ENCODE data around the gene MSI2. TPM values are rescaled to one million over a fixed set of nuclear protein-coding genes. Genes with fewer than 3 reads are reported as not detected.

Gene MSI2
- total RNA-seq, 1 donor from 2014 or later: 33.8 TPM

DNA sequence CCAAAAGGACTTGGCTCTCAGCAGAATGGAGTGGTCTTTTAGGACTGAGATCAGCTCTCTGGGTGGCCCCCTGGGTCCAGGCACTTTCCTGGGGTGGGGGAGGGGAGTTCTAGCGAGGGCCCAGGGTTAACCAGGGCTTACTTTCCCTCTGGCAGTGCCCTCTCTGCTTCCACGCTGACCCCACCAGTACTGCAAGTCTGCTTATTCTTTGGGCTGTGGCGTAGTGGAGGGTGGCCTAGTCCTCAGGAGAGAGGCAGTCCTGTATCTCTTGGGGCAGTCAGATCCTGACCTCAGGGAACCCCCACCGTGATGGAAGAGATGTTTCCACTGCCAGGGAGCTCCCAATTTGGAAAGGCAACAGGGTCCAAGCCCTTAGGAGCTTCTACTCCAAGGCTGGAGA, 409.4 kb downstream of the MSI2 start:
- DNase-seq (ENCODE audit: low read depth): no peak
- TF ChIP-seq, protein P1, sequence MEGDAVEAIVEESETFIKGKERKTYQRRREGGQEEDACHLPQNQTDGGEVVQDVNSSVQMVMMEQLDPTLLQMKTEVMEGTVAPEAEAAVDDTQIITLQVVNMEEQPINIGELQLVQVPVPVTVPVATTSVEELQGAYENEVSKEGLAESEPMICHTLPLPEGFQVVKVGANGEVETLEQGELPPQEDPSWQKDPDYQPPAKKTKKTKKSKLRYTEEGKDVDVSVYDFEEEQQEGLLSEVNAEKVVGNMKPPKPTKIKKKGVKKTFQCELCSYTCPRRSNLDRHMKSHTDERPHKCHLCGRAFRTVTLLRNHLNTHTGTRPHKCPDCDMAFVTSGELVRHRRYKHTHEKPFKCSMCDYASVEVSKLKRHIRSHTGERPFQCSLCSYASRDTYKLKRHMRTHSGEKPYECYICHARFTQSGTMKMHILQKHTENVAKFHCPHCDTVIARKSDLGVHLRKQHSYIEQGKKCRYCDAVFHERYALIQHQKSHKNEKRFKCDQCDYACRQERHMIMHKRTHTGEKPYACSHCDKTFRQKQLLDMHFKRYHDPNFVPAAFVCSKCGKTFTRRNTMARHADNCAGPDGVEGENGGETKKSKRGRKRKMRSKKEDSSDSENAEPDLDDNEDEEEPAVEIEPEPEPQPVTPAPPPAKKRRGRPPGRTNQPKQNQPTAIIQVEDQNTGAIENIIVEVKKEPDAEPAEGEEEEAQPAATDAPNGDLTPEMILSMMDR (IDR thresholded peaks at IDR 0.05; ENCODE audit: insufficient read depth, low read length, poor library complexity, severe bottlenecking): no peak
- Histone ChIP-seq H3K36me3 (ENCODE audit: control insufficient read depth, insufficient read depth, low read length) (peaks cover 2% of the 10 kb centered on the region), H3K27me3 (ENCODE audit: control insufficient read depth, insufficient read depth, low read length) (no peaks in the 10 kb centered on the region), H3K4me3 (ENCODE audit: low read depth, low read length) (no peak overlapping the region)

DNA sequence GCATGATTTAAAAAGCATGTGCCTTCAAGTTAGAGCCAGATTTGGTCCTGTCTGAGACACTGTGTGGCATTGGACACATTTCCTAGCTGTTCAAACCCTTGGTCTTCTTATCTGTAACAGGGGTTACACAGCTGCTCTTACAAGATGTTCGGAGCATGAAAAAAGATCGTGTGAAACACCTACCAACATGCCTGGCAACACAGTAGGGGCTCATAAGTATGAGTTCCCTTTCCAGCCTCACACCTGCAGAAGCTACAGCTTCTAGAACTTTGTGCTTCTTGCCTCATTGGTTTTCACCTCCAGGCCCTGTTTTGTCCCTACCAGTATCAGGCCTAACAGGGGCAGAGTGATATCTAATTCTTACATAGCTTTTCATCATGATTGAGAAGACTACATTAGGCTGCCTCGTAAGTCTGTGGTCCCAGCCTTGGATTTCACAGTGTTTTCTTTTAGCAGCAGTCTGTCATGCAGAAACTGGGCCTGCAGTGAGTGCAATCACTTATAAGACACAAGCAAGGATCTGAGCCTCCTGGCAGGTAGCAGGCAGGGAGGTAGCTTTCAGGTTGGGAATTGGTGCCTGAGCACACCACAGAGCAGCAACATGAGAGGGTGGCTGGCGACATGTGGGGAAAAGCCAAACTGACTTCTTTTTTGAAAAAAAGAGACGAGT, 410.0 kb downstream of the MSI2 start:
- no peak for DNase-seq (ENCODE audit: low read depth)
- Histone ChIP-seq H3K36me3 (ENCODE audit: control insufficient read depth, insufficient read depth, low read length) (peaks cover 2% of the 10 kb centered on the region), H3K4me3 (ENCODE audit: low read depth, low read length) (no peak overlapping the region), H3K27me3 (ENCODE audit: control insufficient read depth, insufficient read depth, low read length) (no peaks in the 10 kb centered on the region)
- TF ChIP-seq, protein P1 (IDR thresholded peaks at IDR 0.05; ENCODE audit: insufficient read depth, low read length, poor library complexity, severe bottlenecking): no peak

DNA sequence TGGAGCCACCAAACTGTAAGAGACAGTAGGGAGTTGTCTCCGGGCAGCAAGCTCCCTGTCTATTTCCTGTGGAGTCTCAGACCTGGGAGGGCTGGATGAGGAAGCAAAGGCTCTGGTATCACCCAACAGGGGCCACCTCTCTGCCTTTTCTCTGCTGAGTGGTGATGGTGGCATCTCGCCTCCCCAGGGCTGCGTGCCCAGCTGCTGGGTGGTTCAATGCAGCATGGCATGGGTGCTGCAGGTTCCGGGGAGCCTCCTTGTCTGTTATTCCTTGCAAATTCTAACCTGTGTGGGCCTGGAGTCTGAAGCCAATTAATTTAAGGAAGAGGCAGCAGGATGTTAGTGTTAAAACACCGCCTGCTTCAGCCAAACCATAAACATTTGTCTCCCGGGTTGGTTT, 410.6 kb downstream of the MSI2 start:
- DNase-seq (ENCODE audit: low read depth): no peak
- H3K36me3 ChIP-seq (ENCODE audit: control insufficient read depth, insufficient read depth, low read length): no peaks in the 10 kb centered on the region
- no peaks in the 10 kb centered on the region for H3K27me3 ChIP-seq (ENCODE audit: control insufficient read depth, insufficient read depth, low read length)
- TF ChIP-seq, protein P1 (IDR thresholded peaks at IDR 0.05; ENCODE audit: insufficient read depth, low read length, poor library complexity, severe bottlenecking): no peak
- H3K4me3 ChIP-seq (ENCODE audit: low read depth, low read length): no peak overlapping the region

DNA sequence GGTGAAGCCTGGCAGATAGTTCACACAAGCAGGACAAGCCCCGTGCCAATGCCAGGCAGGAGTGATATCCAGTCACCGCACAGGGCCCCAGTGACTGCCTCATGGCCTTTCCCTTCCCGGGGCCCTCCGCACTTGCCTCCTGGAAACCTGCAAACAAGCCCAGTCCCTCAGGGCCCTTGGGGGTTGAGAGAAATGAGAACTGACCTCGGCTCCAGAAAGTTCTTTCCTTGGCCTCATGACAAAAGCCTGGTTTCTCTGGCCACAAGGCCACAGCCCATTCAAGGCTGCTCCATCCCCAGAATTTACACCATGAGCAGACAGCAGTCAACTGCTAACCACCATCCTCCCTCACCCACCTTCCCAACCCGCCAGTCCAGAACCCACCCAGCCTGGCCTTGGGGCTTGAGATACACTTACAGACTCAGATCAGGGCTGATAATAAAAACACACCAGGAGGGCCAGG, 411.2 kb downstream of the MSI2 start:
- DNase-seq (ENCODE audit: low read depth): no peak
- no peak overlapping the region for H3K4me3 ChIP-seq (ENCODE audit: low read depth, low read length)
- H3K27me3 ChIP-seq (ENCODE audit: control insufficient read depth, insufficient read depth, low read length): no peaks in the 10 kb centered on the region
- TF ChIP-seq, protein P1 (IDR thresholded peaks at IDR 0.05; ENCODE audit: insufficient read depth, low read length, poor library complexity, severe bottlenecking): no peak
- H3K36me3 ChIP-seq (ENCODE audit: control insufficient read depth, insufficient read depth, low read length): no peaks in the 10 kb centered on the region

DNA sequence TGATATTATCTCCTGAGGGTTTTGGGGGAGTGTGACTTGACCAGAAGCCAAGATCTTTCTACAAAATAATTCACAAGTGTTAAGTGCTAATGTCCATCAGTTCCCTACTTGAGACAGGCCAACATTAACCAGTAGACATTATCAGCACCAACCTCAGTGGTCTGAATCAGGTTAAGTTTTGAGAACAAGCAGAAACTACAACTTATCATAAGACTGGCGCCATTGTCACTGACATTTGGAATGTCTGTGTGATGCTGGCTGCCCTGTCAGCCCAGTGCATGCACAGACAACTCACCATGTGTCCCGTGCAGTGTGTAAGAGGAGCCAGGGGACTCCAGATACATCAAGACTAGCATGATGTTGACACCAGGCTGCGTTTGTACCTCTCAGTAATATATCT, 412.0 kb downstream of the MSI2 start:
- no peak for DNase-seq (ENCODE audit: low read depth)
- Histone ChIP-seq H3K27me3 (ENCODE audit: control insufficient read depth, insufficient read depth, low read length) (no peaks in the 10 kb centered on the region), H3K4me3 (ENCODE audit: low read depth, low read length) (no peak overlapping the region), H3K36me3 (ENCODE audit: control insufficient read depth, insufficient read depth, low read length) (no peaks in the 10 kb centered on the region)
- TF ChIP-seq, protein P1 (IDR thresholded peaks at IDR 0.05; ENCODE audit: insufficient read depth, low read length, poor library complexity, severe bottlenecking): no peak
